BE2C (cell line): ENCODE data around the gene ZNF597.
"Not testable (repeated sequence)": the region's sequence is repeated elsewhere in the genome, so short reads cannot be mapped to it uniquely, and the experiment has no call there.

ENCODE experiments used
- DNase-seq: peaks from one replicate; pipeline ENCODE4 v3.0.0-alpha.2; 2020
- H3K27me3 ChIP-seq: fragments of 250-450 bp; sonication (Bioruptor Pico); 2 replicates; pipeline ENCODE4 v1.5.1; 2020; ENCODE audit warnings: mild to moderate bottlenecking
- H3K36me3 ChIP-seq: fragments of 250-450 bp; sonication (Bioruptor Pico); 2 replicates; pipeline ENCODE4 v1.5.1; 2020; ENCODE audit warnings: mild to moderate bottlenecking
- H3K4me1 ChIP-seq: fragments of 250-450 bp; sonication (Bioruptor Pico); 2 replicates; pipeline ENCODE4 v1.5.1; 2020
- H3K4me3 ChIP-seq: 2 replicates; pipeline ENCODE4 v1.5.1; 2011; ENCODE audit warnings: low read depth, low read length
- H3K9me3 ChIP-seq: fragments of 250-450 bp; sonication (Bioruptor Pico); 2 replicates; pipeline ENCODE4 v1.5.1; 2020
- CTCF ChIP-seq: IDR thresholded peaks from 2 replicates; pipeline ENCODE4 v1.5.1; 2012; ENCODE audit warnings: mild to moderate bottlenecking, low read depth, low read length

Gene ZNF597

GRCh38 chr16:3475604-3476375, 32.5 kb upstream of the ZNF597 start:
- Histone ChIP-seq H3K4me3 (no peak overlapping the region), H3K9me3 (no peaks in the 10 kb centered on the region), H3K36me3 (peaks cover 10% of the 10 kb centered on the region), H3K27me3 (no peaks in the 10 kb centered on the region), H3K4me1 (no peaks in the 10 kb centered on the region)
- DNase-seq = no peak
- TF ChIP-seq CTCF = no peak

GRCh38 chr16:3474870-3475269, 31.6 kb upstream of the ZNF597 start:
- H3K9me3 ChIP-seq, H3K4me1 ChIP-seq, H3K4me3 ChIP-seq, H3K36me3 ChIP-seq, DNase-seq, H3K27me3 ChIP-seq: not testable (repeated sequence)

GRCh38 chr16:3474136-3474779, 31.0 kb upstream of the ZNF597 start:
- no peak for DNase-seq
- H3K9me3 ChIP-seq = no peaks in the 10 kb centered on the region
- H3K4me1 ChIP-seq = no peaks in the 10 kb centered on the region
- TF ChIP-seq CTCF = no peak
- H3K27me3 ChIP-seq = no peaks in the 10 kb centered on the region
- no peak overlapping the region for H3K4me3 ChIP-seq
- H3K36me3 ChIP-seq = peaks cover 2% of the 10 kb centered on the region; the same call in 1 of the 2 replicates

- H3K9me3 ChIP-seq = not testable (repeated sequence)
These were observed 30.3 kb upstream of the ZNF597 start for GRCh38 chr16:3473596-3473943.

GRCh38 chr16:3472878-3473595, 29.7 kb upstream of the ZNF597 start:
- Histone ChIP-seq H3K4me1 (no peaks in the 10 kb centered on the region), H3K4me3 (no peak overlapping the region), H3K27me3 (no peaks in the 10 kb centered on the region), H3K36me3 (no peaks in the 10 kb centered on the region), H3K9me3 (no peaks in the 10 kb centered on the region)
- no peak for TF ChIP-seq CTCF
- no peak for DNase-seq

More at GRCh38 chr16:3473596-3473943, 30.3 kb upstream of the ZNF597 start:
- H3K27me3 ChIP-seq, DNase-seq, H3K4me3 ChIP-seq, H3K36me3 ChIP-seq, H3K4me1 ChIP-seq: not testable (repeated sequence)

- no peak for TF ChIP-seq CTCF
- Histone ChIP-seq H3K4me3 (no peak overlapping the region), H3K9me3 (no peaks in the 10 kb centered on the region), H3K36me3 (peaks cover 6% of the 10 kb centered on the region), H3K27me3 (no peaks in the 10 kb centered on the region), H3K4me1 (no peaks in the 10 kb centered on the region)
- DNase-seq = no peak
These were observed 28.3 kb upstream of the ZNF597 start for GRCh38 chr16:3471518-3472176.

- peaks cover 12% of the 10 kb centered on the region for H3K36me3 ChIP-seq
- H3K4me3 ChIP-seq = no peak overlapping the region
- H3K4me1 ChIP-seq = no peaks in the 10 kb centered on the region
- no peaks in the 10 kb centered on the region for H3K27me3 ChIP-seq
- no peaks in the 10 kb centered on the region for H3K9me3 ChIP-seq
- no peak for DNase-seq
- TF ChIP-seq CTCF = no peak
These were observed 27.4 kb upstream of the ZNF597 start for GRCh38 chr16:3470723-3471122.
